SK-N-SH treated with all-trans-retinoic acid at 6 μM for 48 hours (cell line): ENCODE data around the gene CNDP1.

Experiments used
- CREB5 ChIP-seq: fragments of 250-450 bp; sonication (Bioruptor Pico); IDR thresholded peaks from 2 replicates; pipeline ENCODE4 v1.5.1; 2020; ENCODE audit warnings: low read depth, mild to moderate bottlenecking, moderate library complexity
- ISL1 ChIP-seq: fragments of 250-450 bp; sonication (Bioruptor Pico); IDR thresholded peaks from 2 replicates; pipeline ENCODE4 v2.1.2; 2022; ENCODE audit warnings: mild to moderate bottlenecking, moderate library complexity
- POU6F1 ChIP-seq: fragments of 250-450 bp; sonication (Bioruptor Pico); IDR thresholded peaks from 2 replicates; pipeline ENCODE4 v1.8.0; 2021; ENCODE audit warnings: low read depth, mild to moderate bottlenecking, moderate library complexity, borderline replicate concordance
- RARB ChIP-seq: fragments of 250-450 bp; sonication (Bioruptor Pico); IDR thresholded peaks from 2 replicates; pipeline ENCODE4 v1.8.0; 2021; ENCODE audit warnings: mild to moderate bottlenecking, moderate library complexity
- SNAI2 ChIP-seq: fragments of 250-450 bp; sonication (Bioruptor Pico); IDR thresholded peaks from 2 replicates; pipeline ENCODE4 v1.5.0; 2020; ENCODE audit warnings: mild to moderate bottlenecking, moderate library complexity
- TCF4 ChIP-seq: fragments of 250-450 bp; sonication (Bioruptor Pico); IDR thresholded peaks from 2 replicates; pipeline ENCODE4 v1.8.0; 2021; ENCODE audit warnings: mild to moderate bottlenecking, moderate library complexity, borderline replicate concordance
- TSHZ2 ChIP-seq: fragments of 250-450 bp; sonication (Bioruptor Pico); IDR thresholded peaks from 2 replicates; pipeline ENCODE4 v1.5.0; 2020; ENCODE audit warnings: mild to moderate bottlenecking, moderate library complexity
- ZC3H10 ChIP-seq: fragments of 250-450 bp; sonication (Bioruptor Pico); IDR thresholded peaks from 2 replicates; pipeline ENCODE4 v1.5.1; 2021; ENCODE audit warnings: mild to moderate bottlenecking, moderate library complexity
- ZFP3 ChIP-seq: fragments of 250-450 bp; sonication (Bioruptor Pico); IDR thresholded peaks from 2 replicates; pipeline ENCODE4 v1.5.0; 2020; ENCODE audit warnings: mild to moderate bottlenecking, moderate library complexity

- TF ChIP-seq ISL1 (CRISPR knock-in tag): no peak
- TF ChIP-seq RARB (CRISPR knock-in tag): no peak
- no peak for TF ChIP-seq POU6F1
- TF ChIP-seq TSHZ2 (CRISPR knock-in tag): no peak
- no peak for TF ChIP-seq TCF4 (CRISPR knock-in tag)
- TF ChIP-seq CREB5 (CRISPR knock-in tag): no peak
- no peak for TF ChIP-seq ZC3H10 (CRISPR knock-in tag)
- no peak for TF ChIP-seq SNAI2 (CRISPR knock-in tag)
- no peak for TF ChIP-seq ZFP3 (CRISPR knock-in tag)
Observed at GRCh38 chr18:74488354-74488753, 45.9 kb upstream of the CNDP1 start.
